Measurements from ENCODE around the gene SLC10A1. TPM values are rescaled to one million over a fixed set of nuclear protein-coding genes. Genes with fewer than 3 reads are reported as not detected.
A peak's percentile ranks its signal among the peaks of the same experiment; 100 is the strongest.
"Not testable (repeated sequence)": the region's sequence is repeated elsewhere in the genome, so short reads cannot be mapped to it uniquely, and the experiment has no call there.

Gene SLC10A1
- total RNA-seq, 3 donors from 2014 or later: not detected

- H3K36me3 ChIP-seq (ENCODE audit: low read depth): no peaks in the 10 kb centered on the region
- ATAC-seq: no peak
- no peak overlapping the region for H3K4me3 ChIP-seq
- H3K4me1 ChIP-seq (ENCODE audit: low read depth): peaks cover 3% of the 10 kb centered on the region
- TF ChIP-seq, protein P1, sequence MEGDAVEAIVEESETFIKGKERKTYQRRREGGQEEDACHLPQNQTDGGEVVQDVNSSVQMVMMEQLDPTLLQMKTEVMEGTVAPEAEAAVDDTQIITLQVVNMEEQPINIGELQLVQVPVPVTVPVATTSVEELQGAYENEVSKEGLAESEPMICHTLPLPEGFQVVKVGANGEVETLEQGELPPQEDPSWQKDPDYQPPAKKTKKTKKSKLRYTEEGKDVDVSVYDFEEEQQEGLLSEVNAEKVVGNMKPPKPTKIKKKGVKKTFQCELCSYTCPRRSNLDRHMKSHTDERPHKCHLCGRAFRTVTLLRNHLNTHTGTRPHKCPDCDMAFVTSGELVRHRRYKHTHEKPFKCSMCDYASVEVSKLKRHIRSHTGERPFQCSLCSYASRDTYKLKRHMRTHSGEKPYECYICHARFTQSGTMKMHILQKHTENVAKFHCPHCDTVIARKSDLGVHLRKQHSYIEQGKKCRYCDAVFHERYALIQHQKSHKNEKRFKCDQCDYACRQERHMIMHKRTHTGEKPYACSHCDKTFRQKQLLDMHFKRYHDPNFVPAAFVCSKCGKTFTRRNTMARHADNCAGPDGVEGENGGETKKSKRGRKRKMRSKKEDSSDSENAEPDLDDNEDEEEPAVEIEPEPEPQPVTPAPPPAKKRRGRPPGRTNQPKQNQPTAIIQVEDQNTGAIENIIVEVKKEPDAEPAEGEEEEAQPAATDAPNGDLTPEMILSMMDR (IDR thresholded peaks at IDR 0.05): no peak
- intact Hi-C loops (cut with DNase I, micrococcal nuclease): loop anchor here (5.0 to 10.0 kb wide), 2 partner anchors 209 to 212 kb away; no protein-coding TSS in a partner anchor
- H3K9me3 ChIP-seq: no peaks in the 10 kb centered on the region
- DNase-seq: no peak
Observed at GRCh38 chr14:69815556-69815955, 18.5 kb upstream of the SLC10A1 start.

GRCh38 chr14:69814397-69814796 is 17.4 kb upstream of the SLC10A1 start:
- peaks cover 3% of the 10 kb centered on the region for H3K4me1 ChIP-seq (ENCODE audit: low read depth)
- intact Hi-C loops (cut with DNase I, micrococcal nuclease): loop anchor here in 1 of 2 donors (10.0 kb wide), 1 partner anchor 210 kb away; no protein-coding TSS in a partner anchor
- peak; percentile 16 for ATAC-seq

GRCh38 chr14:69813346-69813745 is 16.3 kb upstream of the SLC10A1 start:
- not testable (repeated sequence) for H3K4me3 ChIP-seq; H3K4me1 ChIP-seq (ENCODE audit: low read depth); H3K36me3 ChIP-seq (ENCODE audit: low read depth); H3K9me3 ChIP-seq; DNase-seq; ATAC-seq
- intact Hi-C loops (cut with DNase I, micrococcal nuclease): loop anchor here in 1 of 2 donors (10.0 kb wide), 1 partner anchor 211 kb away; no protein-coding TSS in a partner anchor

More at GRCh38 chr14:69814397-69814796, 17.4 kb upstream of the SLC10A1 start:
- no peak for DNase-seq
- TF ChIP-seq, protein P1 (IDR thresholded peaks at IDR 0.05): no peak
- H3K36me3 ChIP-seq (ENCODE audit: low read depth): no peaks in the 10 kb centered on the region
- no peak overlapping the region for H3K4me3 ChIP-seq
- no peaks in the 10 kb centered on the region for H3K9me3 ChIP-seq

DNA sequence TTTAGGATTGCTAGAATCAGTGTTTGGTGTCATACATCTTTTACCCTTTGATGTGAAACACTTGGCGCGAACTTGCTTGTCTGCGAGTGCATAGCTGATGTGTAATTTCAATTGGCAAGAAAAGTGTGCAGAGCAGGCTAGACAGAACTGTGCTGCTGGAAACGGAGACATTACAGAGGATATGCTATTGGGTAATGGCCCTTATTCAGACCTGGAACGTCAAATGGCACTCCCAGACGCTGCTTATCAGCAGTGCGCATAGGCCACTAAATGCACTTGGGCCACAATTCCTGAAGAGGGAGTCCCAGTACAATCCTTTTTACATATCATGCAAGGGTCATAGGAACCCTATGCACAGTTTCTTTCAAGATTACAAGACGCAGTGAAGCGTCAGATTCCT is 15.7 kb upstream of the SLC10A1 start:
- DNase-seq: no peak
- no peak overlapping the region for H3K4me3 ChIP-seq
- H3K9me3 ChIP-seq: no peaks in the 10 kb centered on the region
- H3K4me1 ChIP-seq (ENCODE audit: low read depth): peaks cover 3% of the 10 kb centered on the region
- no peak for ATAC-seq
- TF ChIP-seq, protein P1 (IDR thresholded peaks at IDR 0.05): no peak
- intact Hi-C loops (cut with DNase I, micrococcal nuclease): loop anchor here in 1 of 2 donors (10.0 kb wide), 1 partner anchor 212 kb away; no protein-coding TSS in a partner anchor
- no peaks in the 10 kb centered on the region for H3K36me3 ChIP-seq (ENCODE audit: low read depth)

GRCh38 chr14:69811868-69812252 is 14.8 kb upstream of the SLC10A1 start:
- Histone ChIP-seq H3K4me3 (no peak overlapping the region), H3K4me1 (ENCODE audit: low read depth) (peaks cover 3% of the 10 kb centered on the region), H3K9me3 (no peaks in the 10 kb centered on the region), H3K36me3 (ENCODE audit: low read depth) (no peaks in the 10 kb centered on the region)
- TF ChIP-seq, protein P1 (IDR thresholded peaks at IDR 0.05): no peak
- ATAC-seq (no peak), DNase-seq (no peak)
- intact Hi-C loops (cut with DNase I, micrococcal nuclease): loop anchor here in 1 of 2 donors (10.0 kb wide), 1 partner anchor 213 kb away; no protein-coding TSS in a partner anchor

DNA sequence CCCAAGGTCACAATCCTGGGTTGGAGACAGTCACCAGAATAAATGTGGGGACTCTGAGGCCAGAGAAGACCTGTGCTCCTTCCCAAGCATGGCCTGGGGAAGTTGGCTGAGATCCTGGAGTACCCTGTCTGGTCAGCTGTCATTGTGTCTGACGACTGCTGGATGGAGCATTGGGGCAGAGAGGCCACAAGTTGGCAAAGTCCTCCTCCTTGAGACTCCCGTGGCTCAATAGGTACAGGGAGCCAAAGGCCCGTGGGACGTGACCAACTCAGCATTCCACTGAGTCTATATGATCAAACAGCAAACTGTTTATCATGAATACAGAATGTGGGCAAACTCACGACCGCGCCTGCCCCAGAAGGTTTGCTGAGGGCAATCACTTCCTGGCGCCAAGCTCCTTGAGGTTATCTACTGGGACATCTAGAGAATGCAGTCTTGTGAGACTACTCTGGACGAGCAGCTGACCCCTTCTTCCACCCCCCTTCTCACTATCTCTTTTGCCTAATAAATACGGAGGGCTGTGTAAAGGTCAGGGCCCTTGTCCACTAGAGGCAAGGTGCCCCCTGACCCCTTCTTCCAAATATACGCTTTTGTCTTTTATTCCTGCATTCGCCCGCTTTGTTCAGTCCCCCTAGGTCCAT is 14.3 kb upstream of the SLC10A1 start:
- Histone ChIP-seq H3K4me1 (ENCODE audit: low read depth) (peaks cover 3% of the 10 kb centered on the region), H3K36me3 (ENCODE audit: low read depth) (no peaks in the 10 kb centered on the region), H3K9me3 (no peaks in the 10 kb centered on the region), H3K4me3 (no peak overlapping the region)
- DNase-seq (no peak), ATAC-seq (no peak)
- intact Hi-C loops (cut with DNase I, micrococcal nuclease): loop anchor here in 1 of 2 donors (10.0 kb wide), 1 partner anchor 213 kb away; no protein-coding TSS in a partner anchor
- TF ChIP-seq, protein P1 (IDR thresholded peaks at IDR 0.05): no peak
